A549 (cell line): ENCODE data around the gene PCDH9. TPM values are rescaled to one million over a fixed set of nuclear protein-coding genes. Genes with fewer than 3 reads are reported as not detected.

Experiments
- ATAC-seq, 2 experiments: fragments of 200-7000 bp in 1 of 2; fragments of >200 bp in 1 of 2; cut with Nextera tagmentation in 1 of 2; cut with Tn5 transposase in 1 of 2; 3 replicates each; pipeline versions ENCODE4 v1.8.0 to v1.9.1; 2018 to 2020; ENCODE audit warnings: mild to moderate bottlenecking in 1 of 2, moderate library complexity in 1 of 2
- CTCF ChIA-PET: fragments of 300-600 bp; sonication (Branson Sonifier 250); formaldehyde crosslinking; extraction: SDS; loops from one replicate; lab custom pipeline; 2021; ENCODE audit warnings: antibody characterized with exemption, inconsistent platforms; lab: Yijun Ruan, JAX
- POLR2A ChIA-PET: fragments of 350-600 bp; formaldehyde crosslinking; extraction: SDS; loops from one replicate; lab custom pipeline; 2021; ENCODE audit warnings: antibody characterized with exemption, inconsistent platforms; lab: Yijun Ruan, JAX
- DNase-seq, 2 experiments: peaks; one replicate each; pipeline versions ENCODE4 v3.0.0 to v3.0.0-alpha.2; 2011 to 2016; ENCODE audit warnings: low read depth in 1 of 2, low spot score in 1 of 2
- FAIRE-seq: peaks from 2 replicates; lab custom pipeline; 2011; peaks lifted over from hg19 to GRCh38; lab: Jason Lieb, UNC
- H3K27ac ChIP-seq, 2 experiments: fragments of >200 bp; sonication (Bioruptor Twin); formaldehyde crosslinking; 3 replicates each; pipeline ENCODE4 v1.5.1; 2016 to 2017
- H3K4me1 ChIP-seq: fragments of >200 bp; sonication (Bioruptor Twin); formaldehyde crosslinking; 3 replicates; pipeline ENCODE4 v1.6.1; 2016
- H3K4me2 ChIP-seq: fragments of >200 bp; sonication (Bioruptor Twin); formaldehyde crosslinking; 3 replicates; pipeline ENCODE4 v1.6.1; 2016
- H3K4me3 ChIP-seq: fragments of >200 bp; sonication (Bioruptor Twin); formaldehyde crosslinking; 3 replicates; pipeline ENCODE4 v1.5.1; 2016
- H3K9me3 ChIP-seq: fragments of >200 bp; sonication (Bioruptor Twin); formaldehyde crosslinking; 3 replicates; pipeline ENCODE4 v1.6.1; 2016
- CBX2 ChIP-seq: fragments of 200-600 bp; sonication (generic); IDR thresholded peaks from 2 replicates; pipeline ENCODE4 v1.6.1; 2016; ENCODE audit warnings: low read depth, mild to moderate bottlenecking, borderline replicate concordance
- EHMT2 ChIP-seq: fragments of 200-600 bp; sonication (generic); IDR thresholded peaks from 2 replicates; pipeline ENCODE4 v1.6.1; 2016; ENCODE audit warnings: antibody characterized with exemption, low read depth, mild to moderate bottlenecking, moderate library complexity
- EP300 ChIP-seq, 2 experiments: fragments of >200 bp; sonication (Bioruptor Twin); formaldehyde crosslinking; IDR thresholded peaks; 2 replicates in 1 of 2; 3 replicates in 1 of 2; pipeline ENCODE4 v1.6.1; 2016 to 2017
- FOXS1 ChIP-seq: fragments of 250-450 bp; sonication (Bioruptor Pico); IDR thresholded peaks from 2 replicates; pipeline ENCODE4 v1.5.0; 2020; ENCODE audit warnings: mild to moderate bottlenecking, moderate library complexity
- HOXB5 ChIP-seq: fragments of 250-450 bp; sonication (Bioruptor Pico); IDR thresholded peaks from 2 replicates; pipeline ENCODE4 v1.5.0; 2020; ENCODE audit warnings: mild to moderate bottlenecking, moderate library complexity
- JUNB ChIP-seq: fragments of >200 bp; sonication (Bioruptor Twin); formaldehyde crosslinking; IDR thresholded peaks from 2 replicates; pipeline ENCODE4 v1.6.1; 2016
- KDM5A ChIP-seq: fragments of 200-600 bp; sonication (generic); IDR thresholded peaks from 2 replicates; pipeline ENCODE4 v1.6.1; 2016; ENCODE audit warnings: antibody characterized with exemption, mild to moderate bottlenecking
- MAZ ChIP-seq: fragments of 150-350 bp; IDR thresholded peaks from 2 replicates; pipeline ENCODE4 v1.6.1; 2014; ENCODE audit warnings: antibody characterized with exemption, low read depth, low read length, borderline replicate concordance
- MYC ChIP-seq: IDR thresholded peaks from 2 replicates; pipeline ENCODE4 v1.6.1; 2012; ENCODE audit warnings: mild to moderate bottlenecking, inconsistent platforms, low read length, improper control_type of control experiment, borderline replicate concordance
- POLR2A ChIP-seq: IDR thresholded peaks from 2 replicates; pipeline ENCODE4 v1.6.1; 2012; ENCODE audit warnings: mild to moderate bottlenecking, low read length
- RCOR1 ChIP-seq: fragments of 150-350 bp; IDR thresholded peaks from 2 replicates; pipeline ENCODE4 v1.6.1; 2014; ENCODE audit warnings: antibody characterized with exemption, low read length, low read depth
- RFX5 ChIP-seq: fragments of 450-650 bp; IDR thresholded peaks from 2 replicates; pipeline ENCODE4 v1.7.1; 2014; ENCODE audit warnings: antibody characterized with exemption, mild to moderate bottlenecking, moderate library complexity
- RNF2 ChIP-seq: fragments of 200-600 bp; sonication (generic); IDR thresholded peaks from 2 replicates; pipeline ENCODE4 v1.6.1; 2016; ENCODE audit warnings: low read depth, mild to moderate bottlenecking, antibody characterized with exemption, moderate library complexity, borderline replicate concordance
- SMC3 ChIP-seq: fragments of >200 bp; sonication (Bioruptor Twin); formaldehyde crosslinking; IDR thresholded peaks from 3 replicates; pipeline ENCODE4 v1.6.1; 2018; ENCODE audit warnings: inconsistent platforms
- ZC3H11A ChIP-seq: fragments of 450-650 bp; IDR thresholded peaks from 2 replicates; pipeline ENCODE4 v1.6.1; 2014; ENCODE audit warnings: antibody characterized with exemption, mild to moderate bottlenecking
- ZFP36 ChIP-seq: fragments of 450-650 bp; IDR thresholded peaks from 2 replicates; pipeline ENCODE4 v1.6.1; 2014; ENCODE audit warnings: borderline replicate concordance; ENCODE audit not compliant: partially characterized antibody
- ZSCAN20 ChIP-seq: fragments of 250-450 bp; sonication (Bioruptor Pico); IDR thresholded peaks from 2 replicates; pipeline ENCODE4 v1.8.0; 2022; ENCODE audit warnings: mild to moderate bottlenecking, moderate library complexity
- WGBS: methylation state at CpG from one replicate; pipeline ENCODE4 v1.1.6; 2017; ENCODE audit errors: missing lambda C conversion rate; 5-methylcytosine and 5-hydroxymethylcytosine counted together
- polyA plus RNA-seq, 4 experiments: library from polyadenylated mRNA; depleted of rRNA in 3 of 4; stranded (reverse); fragments of >200 nt; fragmentation: RNase III in 1 of 4; extraction: RNeasy Plus Mini Kit Qiagen cat#74134 plus additional on column Dnase treatment in 1 of 4; gene quantifications; 2 replicates in 3 of 4; 3 replicates in 1 of 4; pipeline ENCODE4 v1.2.3, GENCODE V29; 2011 to 2017
- TF ChIP-seq, protein P1 (sequence below): IDR thresholded peaks from 2 replicates; pipeline ENCODE4 v1.6.1; 2012
- TF ChIP-seq, protein P2 (sequence below): IDR thresholded peaks from 2 replicates; pipeline ENCODE4 v1.6.1; 2012; ENCODE audit warnings: low read depth, borderline replicate concordance
- TF ChIP-seq, protein P3 (sequence below): fragments of >200 bp; sonication (Bioruptor Twin); formaldehyde crosslinking; IDR thresholded peaks from 3 replicates; pipeline ENCODE4 v1.5.1; 2016
- TF ChIP-seq, protein P4 (sequence below): fragments of 200-600 bp; sonication (generic); IDR thresholded peaks from 2 replicates; pipeline ENCODE4 v1.6.1; 2016; ENCODE audit warnings: antibody characterized with exemption, mild to moderate bottlenecking, moderate library complexity
- TF ChIP-seq, protein P5 (sequence below): fragments of >200 bp; sonication (Bioruptor Twin); formaldehyde crosslinking; IDR thresholded peaks from 2 replicates; pipeline ENCODE4 v1.6.1; 2016
- TF ChIP-seq, protein P6 (sequence below): fragments of 150-350 bp; IDR thresholded peaks from 2 replicates; pipeline ENCODE4 v1.6.1; 2014; ENCODE audit warnings: low read depth, mild to moderate bottlenecking, low read length
- TF ChIP-seq, protein P7 (sequence below): fragments of 250-450 bp; sonication (Bioruptor Pico); IDR thresholded peaks from 2 replicates; pipeline ENCODE4 v1.5.0; 2021; ENCODE audit warnings: mild to moderate bottlenecking, moderate library complexity, borderline replicate concordance

Gene PCDH9
- polyA plus RNA-seq, 2 of the 4 experiments (the other 2 are of a cell fraction), result 16.0 to 29.5 TPM

DNA sequence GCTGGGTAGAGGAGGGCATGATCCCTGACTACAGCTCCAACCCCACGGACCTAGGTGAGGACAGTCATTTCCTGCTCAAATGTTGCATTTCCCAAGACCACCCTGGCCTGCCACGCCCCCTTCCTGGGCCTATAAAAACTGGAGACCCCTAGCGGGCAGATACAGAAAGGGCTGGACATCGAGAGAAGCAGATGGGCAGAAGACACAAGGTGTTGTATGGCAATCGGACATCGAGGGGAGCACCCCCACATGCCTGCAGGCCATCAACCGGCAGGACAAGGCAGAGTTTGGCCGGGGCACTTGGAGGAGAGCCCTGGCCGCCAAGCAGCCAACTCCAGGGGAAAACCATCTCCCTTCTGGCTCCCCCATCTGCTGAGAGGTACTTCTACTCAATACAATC, 746.4 kb downstream of the PCDH9 start:
- DNase-seq (no peak), ATAC-seq (no peak), FAIRE-seq (no peak)
- H3K4me1 ChIP-seq, result no peaks in the 10 kb centered on the region
- no peaks in the 10 kb centered on the region for H3K9me3 ChIP-seq
- ChIA-PET CTCF (no interaction called here), POLR2A (no interaction called here)
- no peak overlapping the region for H3K4me3 ChIP-seq
- no peak for TF ChIP-seq ZFP36
- TF ChIP-seq, protein P1, sequence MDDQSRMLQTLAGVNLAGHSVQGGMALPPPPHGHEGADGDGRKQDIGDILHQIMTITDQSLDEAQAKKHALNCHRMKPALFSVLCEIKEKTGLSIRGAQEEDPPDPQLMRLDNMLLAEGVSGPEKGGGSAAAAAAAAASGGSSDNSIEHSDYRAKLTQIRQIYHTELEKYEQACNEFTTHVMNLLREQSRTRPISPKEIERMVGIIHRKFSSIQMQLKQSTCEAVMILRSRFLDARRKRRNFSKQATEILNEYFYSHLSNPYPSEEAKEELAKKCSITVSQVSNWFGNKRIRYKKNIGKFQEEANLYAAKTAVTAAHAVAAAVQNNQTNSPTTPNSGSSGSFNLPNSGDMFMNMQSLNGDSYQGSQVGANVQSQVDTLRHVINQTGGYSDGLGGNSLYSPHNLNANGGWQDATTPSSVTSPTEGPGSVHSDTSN, result no peak
- no peak for TF ChIP-seq MAZ
- TF ChIP-seq EHMT2, result no peak
- TF ChIP-seq FOXS1 (CRISPR knock-in tag), result no peak
- TF ChIP-seq HOXB5 (CRISPR knock-in tag), result no peak
- no peak for TF ChIP-seq RNF2
- no peak for TF ChIP-seq KDM5A
- TF ChIP-seq JUNB, result no peak
- H3K4me2 ChIP-seq, result no peak overlapping the region
- H3K27ac ChIP-seq, result no peak overlapping the region
- 75% methylated on average over 9 of the region's 9 CpGs for WGBS

DNA sequence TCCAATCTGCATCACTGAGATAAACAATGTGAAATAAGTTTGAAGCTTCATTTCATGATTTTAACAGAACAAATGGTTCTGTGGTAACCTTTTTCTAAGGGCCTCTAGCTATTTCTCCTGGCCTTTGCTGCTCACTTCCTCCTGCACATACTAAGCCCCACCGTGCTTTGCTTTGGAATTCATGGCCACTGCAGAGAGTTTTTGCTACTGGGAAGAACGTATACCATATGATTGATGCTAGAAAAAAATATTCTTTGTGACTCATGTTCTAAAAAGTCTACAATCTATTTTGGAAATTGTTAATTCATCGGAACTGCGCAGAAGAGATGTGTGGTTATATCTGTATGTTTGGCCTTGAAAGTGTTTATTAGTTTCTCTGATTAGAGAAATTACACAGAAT, 747.3 kb downstream of the PCDH9 start:
- CTCF ChIA-PET, result no interaction called here
- DNase-seq (no peak), FAIRE-seq (no peak)
- 72% methylated on average over 4 of the region's 4 CpGs for WGBS
- H3K4me2 ChIP-seq, result no peak overlapping the region
- TF ChIP-seq RFX5, result no peak
- no peak for TF ChIP-seq MYC
- TF ChIP-seq SMC3, result no peak
- TF ChIP-seq JUNB, result no peak
- TF ChIP-seq ZFP36, result no peak
- TF ChIP-seq ZSCAN20 (CRISPR knock-in tag), result no peak
- TF ChIP-seq, protein P2, sequence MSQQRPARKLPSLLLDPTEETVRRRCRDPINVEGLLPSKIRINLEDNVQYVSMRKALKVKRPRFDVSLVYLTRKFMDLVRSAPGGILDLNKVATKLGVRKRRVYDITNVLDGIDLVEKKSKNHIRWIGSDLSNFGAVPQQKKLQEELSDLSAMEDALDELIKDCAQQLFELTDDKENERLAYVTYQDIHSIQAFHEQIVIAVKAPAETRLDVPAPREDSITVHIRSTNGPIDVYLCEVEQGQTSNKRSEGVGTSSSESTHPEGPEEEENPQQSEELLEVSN, result no peak
- TF ChIP-seq, protein P3, sequence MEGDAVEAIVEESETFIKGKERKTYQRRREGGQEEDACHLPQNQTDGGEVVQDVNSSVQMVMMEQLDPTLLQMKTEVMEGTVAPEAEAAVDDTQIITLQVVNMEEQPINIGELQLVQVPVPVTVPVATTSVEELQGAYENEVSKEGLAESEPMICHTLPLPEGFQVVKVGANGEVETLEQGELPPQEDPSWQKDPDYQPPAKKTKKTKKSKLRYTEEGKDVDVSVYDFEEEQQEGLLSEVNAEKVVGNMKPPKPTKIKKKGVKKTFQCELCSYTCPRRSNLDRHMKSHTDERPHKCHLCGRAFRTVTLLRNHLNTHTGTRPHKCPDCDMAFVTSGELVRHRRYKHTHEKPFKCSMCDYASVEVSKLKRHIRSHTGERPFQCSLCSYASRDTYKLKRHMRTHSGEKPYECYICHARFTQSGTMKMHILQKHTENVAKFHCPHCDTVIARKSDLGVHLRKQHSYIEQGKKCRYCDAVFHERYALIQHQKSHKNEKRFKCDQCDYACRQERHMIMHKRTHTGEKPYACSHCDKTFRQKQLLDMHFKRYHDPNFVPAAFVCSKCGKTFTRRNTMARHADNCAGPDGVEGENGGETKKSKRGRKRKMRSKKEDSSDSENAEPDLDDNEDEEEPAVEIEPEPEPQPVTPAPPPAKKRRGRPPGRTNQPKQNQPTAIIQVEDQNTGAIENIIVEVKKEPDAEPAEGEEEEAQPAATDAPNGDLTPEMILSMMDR, result no peak
- TF ChIP-seq, protein P4, sequence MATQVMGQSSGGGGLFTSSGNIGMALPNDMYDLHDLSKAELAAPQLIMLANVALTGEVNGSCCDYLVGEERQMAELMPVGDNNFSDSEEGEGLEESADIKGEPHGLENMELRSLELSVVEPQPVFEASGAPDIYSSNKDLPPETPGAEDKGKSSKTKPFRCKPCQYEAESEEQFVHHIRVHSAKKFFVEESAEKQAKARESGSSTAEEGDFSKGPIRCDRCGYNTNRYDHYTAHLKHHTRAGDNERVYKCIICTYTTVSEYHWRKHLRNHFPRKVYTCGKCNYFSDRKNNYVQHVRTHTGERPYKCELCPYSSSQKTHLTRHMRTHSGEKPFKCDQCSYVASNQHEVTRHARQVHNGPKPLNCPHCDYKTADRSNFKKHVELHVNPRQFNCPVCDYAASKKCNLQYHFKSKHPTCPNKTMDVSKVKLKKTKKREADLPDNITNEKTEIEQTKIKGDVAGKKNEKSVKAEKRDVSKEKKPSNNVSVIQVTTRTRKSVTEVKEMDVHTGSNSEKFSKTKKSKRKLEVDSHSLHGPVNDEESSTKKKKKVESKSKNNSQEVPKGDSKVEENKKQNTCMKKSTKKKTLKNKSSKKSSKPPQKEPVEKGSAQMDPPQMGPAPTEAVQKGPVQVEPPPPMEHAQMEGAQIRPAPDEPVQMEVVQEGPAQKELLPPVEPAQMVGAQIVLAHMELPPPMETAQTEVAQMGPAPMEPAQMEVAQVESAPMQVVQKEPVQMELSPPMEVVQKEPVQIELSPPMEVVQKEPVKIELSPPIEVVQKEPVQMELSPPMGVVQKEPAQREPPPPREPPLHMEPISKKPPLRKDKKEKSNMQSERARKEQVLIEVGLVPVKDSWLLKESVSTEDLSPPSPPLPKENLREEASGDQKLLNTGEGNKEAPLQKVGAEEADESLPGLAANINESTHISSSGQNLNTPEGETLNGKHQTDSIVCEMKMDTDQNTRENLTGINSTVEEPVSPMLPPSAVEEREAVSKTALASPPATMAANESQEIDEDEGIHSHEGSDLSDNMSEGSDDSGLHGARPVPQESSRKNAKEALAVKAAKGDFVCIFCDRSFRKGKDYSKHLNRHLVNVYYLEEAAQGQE, result no peak
- no peak for TF ChIP-seq ZC3H11A
- no peak for TF ChIP-seq EHMT2
- TF ChIP-seq CBX2, result no peak
- TF ChIP-seq, protein P5, sequence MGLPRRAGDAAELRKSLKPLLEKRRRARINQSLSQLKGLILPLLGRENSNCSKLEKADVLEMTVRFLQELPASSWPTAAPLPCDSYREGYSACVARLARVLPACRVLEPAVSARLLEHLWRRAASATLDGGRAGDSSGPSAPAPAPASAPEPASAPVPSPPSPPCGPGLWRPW, result no peak
- no peak for TF ChIP-seq KDM5A
- TF ChIP-seq POLR2A, result no peak
- TF ChIP-seq, protein P6, sequence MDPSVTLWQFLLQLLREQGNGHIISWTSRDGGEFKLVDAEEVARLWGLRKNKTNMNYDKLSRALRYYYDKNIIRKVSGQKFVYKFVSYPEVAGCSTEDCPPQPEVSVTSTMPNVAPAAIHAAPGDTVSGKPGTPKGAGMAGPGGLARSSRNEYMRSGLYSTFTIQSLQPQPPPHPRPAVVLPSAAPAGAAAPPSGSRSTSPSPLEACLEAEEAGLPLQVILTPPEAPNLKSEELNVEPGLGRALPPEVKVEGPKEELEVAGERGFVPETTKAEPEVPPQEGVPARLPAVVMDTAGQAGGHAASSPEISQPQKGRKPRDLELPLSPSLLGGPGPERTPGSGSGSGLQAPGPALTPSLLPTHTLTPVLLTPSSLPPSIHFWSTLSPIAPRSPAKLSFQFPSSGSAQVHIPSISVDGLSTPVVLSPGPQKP, result no peak
- TF ChIP-seq RCOR1, result no peak
- TF ChIP-seq, protein P7, sequence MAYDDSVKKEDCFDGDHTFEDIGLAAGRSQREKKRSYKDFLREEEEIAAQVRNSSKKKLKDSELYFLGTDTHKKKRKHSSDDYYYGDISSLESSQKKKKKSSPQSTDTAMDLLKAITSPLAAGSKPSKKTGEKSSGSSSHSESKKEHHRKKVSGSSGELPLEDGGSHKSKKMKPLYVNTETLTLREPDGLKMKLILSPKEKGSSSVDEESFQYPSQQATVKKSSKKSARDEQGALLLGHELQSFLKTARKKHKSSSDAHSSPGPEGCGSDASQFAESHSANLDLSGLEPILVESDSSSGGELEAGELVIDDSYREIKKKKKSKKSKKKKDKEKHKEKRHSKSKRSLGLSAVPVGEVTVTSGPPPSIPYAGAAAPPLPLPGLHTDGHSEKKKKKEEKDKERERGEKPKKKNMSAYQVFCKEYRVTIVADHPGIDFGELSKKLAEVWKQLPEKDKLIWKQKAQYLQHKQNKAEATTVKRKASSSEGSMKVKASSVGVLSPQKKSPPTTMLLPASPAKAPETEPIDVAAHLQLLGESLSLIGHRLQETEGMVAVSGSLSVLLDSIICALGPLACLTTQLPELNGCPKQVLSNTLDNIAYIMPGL (CRISPR knock-in tag), result no peak
- TF ChIP-seq EP300 (IDR thresholded peaks at IDR 0.05), result no peak
- TF ChIP-seq, all 56 proteins: peak for 0
- POLR2A ChIA-PET, result no interaction called here
- no peak for ATAC-seq
- Histone ChIP-seq H3K9me3 (no peaks in the 10 kb centered on the region), H3K27ac (no peak overlapping the region), H3K4me3 (no peak overlapping the region), H3K4me1 (no peaks in the 10 kb centered on the region)
